Astrocyte of the hippocampus (primary cell): Measurements from ENCODE around the gene MARK4.
A peak's percentile ranks its signal among the peaks of the same experiment; 100 is the strongest.
"Not testable (repeated sequence)": the region's sequence is repeated elsewhere in the genome, so short reads cannot be mapped to it uniquely, and the experiment has no call there.

Experiments
- DNase-seq: peaks from one replicate; pipeline ENCODE4 v3.0.0; 2011; ENCODE audit warnings: low read depth, low spot score

MARK4 gene

DNA sequence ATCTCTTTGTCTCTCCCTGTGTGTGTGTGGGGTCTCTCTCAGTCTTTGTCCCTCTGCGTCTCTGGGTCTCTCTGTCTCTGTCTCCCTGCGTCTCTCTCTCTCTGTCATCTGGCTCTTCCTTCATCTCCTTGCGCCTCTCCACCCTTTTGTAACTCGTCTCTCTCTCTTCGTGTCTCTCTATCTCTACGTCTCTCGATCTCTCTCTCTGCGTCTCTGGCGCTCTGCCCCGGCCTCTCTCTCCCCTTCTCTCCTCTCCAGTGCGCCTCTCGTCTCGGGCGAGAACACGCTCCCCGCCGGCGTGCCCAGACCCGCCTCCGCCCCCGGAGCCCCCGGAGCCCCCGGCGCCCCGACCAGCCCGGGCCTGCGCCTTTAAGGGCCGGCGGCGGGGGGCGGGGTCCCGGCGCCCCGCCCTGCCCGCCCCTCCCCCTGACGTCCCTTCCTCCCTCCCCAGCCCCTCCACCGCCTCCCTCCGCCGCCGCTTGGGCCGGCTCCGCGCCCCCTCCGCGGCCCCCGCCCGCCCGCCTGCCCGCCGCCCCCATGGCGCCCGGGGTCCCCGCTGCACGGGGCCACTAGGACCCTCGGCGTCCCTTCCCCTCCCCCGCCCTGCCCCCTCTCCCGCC lies at the start of gene MARK4:
Gene MARK4 (plus strand): TSS at position 440 of the 620 bp plus-strand sequence. CDS start 318 bp downstream, outside the sequence.
- DNase-seq: peak; percentile 76

DNA sequence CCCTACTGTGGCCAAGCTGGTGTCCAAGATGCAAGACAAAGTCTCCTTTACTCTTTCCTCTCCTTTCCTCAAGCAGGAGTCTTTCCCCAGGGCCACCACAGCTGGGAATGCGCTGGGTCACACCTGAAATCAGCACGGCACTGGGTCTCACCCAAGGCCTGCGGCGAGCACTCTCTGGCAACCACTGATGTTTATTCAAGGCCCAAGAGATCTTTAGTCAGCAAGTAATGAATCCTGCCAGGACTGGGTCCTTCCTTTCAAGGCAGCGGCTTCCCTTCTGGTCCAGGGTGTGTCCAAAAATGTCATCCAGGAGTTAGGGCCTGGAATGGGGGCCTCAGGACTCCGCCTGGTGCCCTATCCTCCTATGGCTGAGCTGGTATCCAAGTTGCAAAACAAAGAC lies 48.4 kb upstream of the MARK4 start:
- no peak for DNase-seq

DNA sequence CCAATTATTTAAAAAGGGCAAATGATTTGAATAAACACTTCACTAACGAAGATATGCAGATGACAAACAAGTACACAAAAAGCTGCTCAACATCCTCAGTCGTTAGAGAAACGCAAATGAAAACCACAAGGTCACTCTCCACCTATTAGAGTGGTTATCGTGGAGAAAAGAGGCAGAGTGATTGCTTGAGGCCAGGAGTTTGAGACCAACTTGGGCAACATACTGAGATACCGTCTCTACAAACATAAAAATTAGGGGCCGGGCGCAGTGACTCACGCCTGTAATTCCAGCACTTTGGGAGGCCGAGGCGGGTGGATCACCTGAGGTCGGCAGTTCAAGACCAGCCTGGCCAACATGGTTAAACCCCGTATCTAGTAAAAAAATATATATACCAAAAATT lies 45.3 kb upstream of the MARK4 start:
- no peak for DNase-seq

DNA sequence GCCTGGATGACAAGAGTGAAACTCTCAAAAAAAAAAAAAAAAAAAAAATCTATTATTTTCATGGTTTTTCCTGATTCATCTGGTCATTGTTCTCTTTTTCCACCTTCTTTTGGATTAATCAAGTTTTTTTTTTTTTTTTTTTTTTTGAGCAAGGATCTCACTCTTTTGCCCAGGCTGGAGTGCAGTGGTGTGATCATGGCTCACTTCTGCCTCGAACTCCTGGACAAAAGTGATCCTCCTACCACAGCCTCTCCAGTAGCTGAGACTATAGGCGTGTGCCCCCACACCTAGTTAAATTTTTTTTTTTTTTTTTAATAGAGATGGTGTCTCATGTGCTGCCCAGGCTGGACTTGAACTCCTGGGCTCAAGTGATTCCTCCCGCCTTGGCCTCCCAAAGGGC lies 44.7 kb upstream of the MARK4 start:
- no peak for DNase-seq

DNA sequence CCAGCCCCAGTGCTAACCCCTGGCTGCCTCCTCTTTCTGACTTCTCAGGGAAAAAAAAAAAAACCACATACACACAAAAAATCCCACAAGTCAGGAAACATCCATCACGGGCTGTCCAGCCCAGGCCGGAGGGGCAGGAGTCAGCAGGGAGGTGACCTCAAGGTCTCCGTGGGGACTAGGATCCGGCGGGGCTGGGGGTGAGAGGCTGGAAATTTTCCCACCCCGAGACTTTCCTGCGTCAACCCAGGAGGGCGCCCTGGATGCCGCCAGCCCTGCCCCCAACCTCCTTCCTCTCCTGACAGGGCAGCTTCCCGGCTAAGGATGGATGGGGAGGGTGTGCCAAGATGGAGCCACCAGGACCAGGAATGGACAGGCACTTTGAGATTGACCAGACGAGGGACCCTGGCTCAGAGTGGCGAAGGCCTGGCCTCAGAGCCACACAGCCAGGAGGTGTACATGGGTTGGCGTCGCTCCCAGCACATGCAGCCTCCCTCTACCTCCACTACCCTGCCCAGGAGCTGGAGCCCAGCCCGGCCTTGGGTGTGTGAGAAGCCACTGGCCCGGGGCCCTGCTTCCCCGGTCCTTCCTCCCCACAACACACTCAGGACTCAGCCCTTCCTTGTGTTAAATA lies 39.2 kb upstream of the MARK4 start:
- peak; percentile 59 for DNase-seq

DNA sequence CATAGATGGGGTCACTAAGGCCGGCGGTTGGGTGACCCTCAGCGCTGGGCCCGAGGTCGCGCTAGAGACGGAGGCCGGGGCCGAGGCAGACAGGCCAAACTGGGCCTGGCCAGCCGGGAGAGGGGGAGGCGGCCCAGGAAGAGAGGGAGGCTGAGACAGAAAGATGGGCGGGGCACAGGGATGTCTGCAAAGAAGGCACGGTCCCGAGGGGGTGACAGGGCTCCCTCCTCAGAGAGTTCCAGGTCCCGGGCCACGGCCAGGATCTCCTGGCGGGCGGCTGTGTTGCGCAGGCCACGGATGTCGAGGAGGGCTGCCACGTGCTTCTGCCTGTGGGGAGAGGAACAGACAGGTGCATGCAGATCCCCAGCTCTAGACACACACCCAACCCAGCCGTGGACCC lies 38.0 kb upstream of the MARK4 start:
- DNase-seq: no peak

DNA sequence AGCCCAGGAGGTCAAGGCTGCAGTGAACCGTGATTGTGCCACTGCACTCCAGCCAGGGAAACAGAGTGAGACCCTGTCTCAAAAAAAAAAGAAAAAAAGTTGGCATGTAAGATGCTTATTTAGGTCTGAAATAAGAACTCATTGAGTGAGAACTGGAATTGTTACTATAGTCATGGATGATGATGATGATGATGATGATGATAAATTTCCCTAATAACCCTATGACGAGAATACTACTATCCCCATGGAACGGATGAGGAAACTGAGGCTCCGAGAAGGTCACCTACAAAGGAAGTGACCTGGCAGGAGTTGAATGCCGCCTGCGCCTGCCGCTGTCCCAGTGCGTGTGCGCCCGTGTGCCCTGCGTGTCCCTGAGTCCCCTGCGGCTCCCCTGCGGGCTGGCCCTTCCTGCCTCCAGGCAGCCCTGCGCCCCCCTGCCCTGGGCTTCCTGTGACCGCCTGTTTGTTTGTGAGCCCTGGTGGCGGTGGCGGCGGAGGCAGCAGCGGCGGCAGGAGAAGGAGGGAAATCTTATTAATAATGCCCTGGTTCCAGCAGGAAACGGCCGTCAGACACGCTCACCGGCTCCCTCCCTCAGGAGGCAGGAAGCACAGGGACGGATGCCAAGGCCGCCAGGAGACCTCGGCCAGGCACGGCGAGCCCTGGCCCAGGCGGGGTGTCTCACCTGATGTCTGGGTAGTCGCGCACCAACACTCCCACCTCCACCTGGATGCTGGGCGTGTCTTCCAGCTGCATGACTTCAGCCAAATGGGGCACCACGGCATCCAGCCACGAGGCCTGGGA lies 35.5 kb upstream of the MARK4 start:
- peak; percentile 41 for DNase-seq

DNA sequence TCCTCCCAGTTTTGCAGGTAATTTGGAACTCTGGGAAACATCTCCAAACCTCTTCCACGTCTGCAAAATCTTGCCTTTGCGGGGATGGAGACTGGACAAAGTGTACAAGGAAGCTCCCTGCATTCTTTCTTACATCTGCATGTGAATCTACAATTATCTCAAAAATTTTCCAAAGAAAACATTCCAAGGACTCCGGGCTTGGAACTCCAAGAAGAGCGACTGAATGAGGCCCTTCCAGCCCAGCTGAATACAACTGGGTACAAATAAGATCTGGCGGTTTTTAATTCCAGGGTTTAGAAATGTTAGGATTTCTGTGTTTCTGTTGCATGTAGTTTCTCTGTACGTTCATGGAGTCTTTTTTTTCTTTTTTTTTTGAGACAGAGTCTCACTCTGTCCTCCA lies 34.4 kb upstream of the MARK4 start:
- peak; percentile 36 for DNase-seq

DNA sequence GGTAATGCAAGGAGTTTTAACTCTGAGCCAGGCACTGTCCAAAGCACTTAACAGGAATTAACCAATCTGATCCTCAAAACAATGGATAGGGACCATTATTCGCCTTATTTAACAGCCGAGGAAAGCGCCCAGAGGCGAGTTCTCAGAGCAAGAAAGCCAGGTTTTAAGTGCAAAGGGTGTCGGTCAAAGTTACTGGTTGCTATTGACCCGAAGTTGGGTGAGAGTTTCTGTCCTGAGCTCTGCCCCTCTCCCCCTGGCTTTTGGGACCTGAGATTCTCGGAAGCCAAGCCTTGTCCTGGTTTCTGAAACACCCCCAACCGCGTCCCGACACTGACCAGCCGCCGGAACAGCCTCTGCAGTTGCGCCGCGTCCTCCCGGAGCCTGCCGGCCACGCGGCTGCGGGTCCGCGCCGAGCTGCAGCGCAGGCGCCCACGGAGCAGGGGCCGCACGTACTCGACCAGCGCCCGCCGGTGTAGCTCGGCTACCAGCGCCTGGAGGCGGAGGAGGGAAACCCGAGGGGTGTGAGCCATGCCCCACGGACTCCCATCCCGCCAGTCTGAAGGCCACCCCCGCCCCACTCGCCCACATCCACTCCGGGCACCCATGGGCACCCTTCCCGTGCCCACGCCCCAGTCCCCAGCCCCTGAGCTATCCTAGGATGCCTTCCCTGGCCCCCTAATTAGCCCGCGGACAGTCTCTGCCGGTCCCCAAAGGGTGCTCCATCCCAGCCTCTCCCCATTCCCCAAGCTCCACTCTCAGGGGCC lies 33.7 kb upstream of the MARK4 start:
- peak; percentile 35 for DNase-seq

DNA sequence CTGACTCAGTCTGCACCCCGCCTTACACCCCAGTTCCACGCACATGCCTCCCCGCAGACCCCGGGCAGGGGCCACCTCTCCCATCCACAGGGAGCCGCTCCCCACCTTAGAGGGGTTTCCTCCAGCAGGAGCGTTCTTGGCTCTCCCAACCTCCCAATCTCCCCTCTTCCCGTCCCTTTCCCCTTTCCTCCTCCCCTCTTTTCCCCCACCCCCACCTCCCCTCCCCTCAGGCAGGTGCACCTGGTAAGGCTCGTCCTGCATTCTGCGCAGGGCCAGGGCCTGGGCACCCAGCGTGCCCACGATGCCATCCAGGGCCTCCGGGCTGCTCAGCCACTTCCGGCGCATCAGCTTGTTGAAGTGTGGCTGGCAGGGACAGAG lies 33.1 kb upstream of the MARK4 start:
- DNase-seq: no peak

DNA sequence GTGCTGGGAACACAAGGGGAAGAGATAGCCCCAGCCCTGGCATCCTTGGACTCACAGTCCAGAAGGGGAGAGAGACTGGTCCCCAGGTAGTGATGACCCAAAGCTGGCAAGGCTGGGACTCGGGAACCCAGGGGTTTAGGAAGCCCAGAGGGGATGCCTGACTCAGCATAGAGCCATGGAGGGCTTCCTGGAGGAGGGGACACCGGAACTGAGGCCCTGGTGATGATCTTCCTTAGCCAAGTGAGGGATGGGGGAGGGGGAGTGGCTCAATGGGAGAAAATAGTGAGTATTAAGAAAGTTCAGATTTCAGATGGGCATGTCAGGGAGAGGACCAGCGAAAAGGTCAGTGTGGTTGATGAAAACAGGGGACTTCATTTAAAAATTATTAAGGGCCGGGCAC lies 32.6 kb upstream of the MARK4 start:
- no peak for DNase-seq

DNA sequence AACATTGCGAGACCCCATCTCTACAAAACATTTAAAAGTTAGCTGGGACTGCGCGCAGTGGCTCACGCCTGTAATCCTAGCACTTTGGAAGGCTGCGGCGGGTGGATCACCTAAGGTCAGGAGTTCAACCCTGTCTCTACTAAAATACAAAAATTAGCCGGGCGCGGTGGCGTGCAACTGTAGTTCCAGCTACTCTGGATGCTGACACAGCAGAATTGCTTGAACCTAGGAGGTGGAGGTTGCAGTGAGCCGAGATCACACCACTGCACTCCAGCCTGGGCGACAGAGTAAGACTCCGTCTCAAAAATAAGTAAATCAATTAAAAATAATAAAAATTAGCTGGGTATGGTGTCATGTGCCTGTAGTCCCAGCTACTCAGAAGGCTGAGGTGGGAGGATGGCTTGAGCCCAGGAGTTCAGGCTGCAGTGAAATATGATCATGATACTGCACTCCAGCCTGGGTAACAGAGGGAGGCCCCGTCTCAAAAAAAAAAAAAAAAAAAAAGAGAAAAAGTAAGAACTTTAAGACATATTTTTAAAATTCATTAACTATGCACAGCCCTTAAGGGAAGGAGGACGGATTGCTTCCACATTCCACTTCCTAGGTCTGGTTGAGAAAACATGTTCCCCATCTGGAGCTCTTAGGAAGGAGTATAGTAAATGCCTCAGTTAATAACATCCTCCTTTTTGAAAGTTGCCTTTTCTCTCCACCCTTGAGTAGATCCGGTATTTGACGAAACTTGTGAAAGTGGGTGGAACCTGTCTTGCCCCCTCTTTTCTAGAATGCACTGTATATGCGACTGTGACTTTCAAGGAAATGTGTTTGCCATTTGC lies 31.9 kb upstream of the MARK4 start:
- no peak for DNase-seq

DNA sequence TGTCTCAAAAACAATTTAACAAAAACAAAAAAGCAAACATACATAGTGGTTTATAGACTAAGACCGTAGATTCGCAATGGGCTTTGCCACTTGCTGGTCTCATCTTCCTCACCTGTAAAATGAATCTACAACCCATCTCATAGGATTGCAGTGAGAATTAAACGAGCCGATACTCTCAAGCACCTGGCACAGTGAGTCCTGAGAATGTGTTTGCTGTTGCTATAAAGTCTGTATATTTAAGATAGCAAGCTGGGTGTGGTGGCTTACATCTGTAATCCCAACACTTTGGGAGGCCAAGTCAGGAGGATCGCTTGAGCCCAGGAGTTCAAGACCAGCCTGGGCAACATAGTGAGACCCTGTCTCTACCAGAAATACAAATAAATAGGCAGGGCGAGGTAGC lies 28.3 kb upstream of the MARK4 start:
- DNase-seq: no peak

DNA sequence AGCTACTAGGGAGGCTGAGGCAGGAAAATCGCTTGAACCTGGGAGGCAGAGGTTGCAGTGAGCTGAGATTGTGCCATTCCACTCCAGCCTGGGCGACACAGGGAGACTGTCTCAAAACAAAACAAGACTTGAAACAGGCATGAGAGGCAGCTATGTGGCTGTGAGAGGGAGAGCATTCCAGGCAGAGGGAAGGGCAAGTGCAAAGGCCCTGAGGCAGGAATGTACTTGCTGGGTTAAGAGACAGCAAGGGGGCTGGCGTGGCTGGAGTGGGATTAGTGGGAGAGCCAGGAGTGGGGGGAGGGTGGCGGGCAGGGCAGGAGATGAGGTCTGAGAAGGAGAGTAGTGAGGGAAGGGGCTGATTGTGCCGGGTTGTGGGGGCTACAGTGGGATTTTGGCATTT lies 27.2 kb upstream of the MARK4 start:
- no peak for DNase-seq

DNA sequence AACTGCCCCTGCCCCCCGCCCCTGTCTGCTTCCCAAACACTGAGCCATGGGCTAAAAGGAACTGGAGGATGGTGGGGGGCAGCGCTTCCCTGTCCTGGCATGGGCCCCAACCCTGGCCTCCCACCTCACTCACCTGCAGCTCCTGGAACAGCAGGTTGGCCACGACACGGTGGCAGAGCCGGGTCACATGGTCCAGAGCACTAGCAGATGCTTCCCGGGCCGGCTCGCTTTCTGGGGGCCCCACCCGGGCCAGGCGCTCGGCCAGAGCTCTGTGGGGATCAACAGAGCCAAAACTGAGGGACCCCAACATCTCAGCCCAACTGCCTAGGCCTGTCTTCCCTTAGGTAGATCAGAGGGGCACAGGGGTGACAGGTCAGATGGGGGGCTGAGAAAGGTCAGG lies 26.4 kb upstream of the MARK4 start:
- no peak for DNase-seq

DNA sequence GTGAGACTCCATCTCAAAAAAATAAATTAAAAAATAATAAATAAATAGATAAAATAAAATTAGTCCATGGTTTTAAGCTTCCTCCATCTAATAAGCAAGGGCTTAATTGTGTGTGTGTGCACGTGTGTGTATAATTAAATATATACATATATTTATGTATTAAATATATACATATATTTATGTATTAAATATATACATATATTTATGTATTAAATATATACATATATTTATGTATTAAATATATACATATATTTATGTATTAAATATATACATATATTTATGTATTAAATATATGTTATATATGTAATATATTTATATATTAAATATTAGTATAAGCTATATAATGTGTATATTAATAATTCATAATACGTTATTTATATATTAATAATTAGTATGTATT lies 22.0 kb upstream of the MARK4 start:
- DNase-seq: not testable (repeated sequence)

DNA sequence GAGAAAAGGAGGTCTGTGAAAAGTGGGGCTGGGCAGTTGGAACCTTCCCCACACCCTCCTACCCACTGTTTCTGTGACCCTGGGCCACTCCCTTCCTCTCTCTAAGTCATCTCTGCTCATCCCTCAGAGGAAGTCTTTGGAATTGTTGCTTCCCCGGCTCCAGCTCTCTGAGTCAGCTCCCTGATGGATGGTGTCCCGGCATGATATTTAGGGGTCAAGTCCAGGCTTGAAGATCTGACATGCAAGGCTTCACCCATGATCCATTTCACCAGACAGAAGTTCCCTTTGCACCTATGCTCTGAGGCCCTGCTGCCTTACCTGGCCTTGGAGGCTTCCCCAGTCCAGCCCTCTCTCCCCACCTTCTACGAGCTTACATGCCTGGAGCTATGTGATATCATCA lies 19.2 kb upstream of the MARK4 start:
- DNase-seq: no peak

DNA sequence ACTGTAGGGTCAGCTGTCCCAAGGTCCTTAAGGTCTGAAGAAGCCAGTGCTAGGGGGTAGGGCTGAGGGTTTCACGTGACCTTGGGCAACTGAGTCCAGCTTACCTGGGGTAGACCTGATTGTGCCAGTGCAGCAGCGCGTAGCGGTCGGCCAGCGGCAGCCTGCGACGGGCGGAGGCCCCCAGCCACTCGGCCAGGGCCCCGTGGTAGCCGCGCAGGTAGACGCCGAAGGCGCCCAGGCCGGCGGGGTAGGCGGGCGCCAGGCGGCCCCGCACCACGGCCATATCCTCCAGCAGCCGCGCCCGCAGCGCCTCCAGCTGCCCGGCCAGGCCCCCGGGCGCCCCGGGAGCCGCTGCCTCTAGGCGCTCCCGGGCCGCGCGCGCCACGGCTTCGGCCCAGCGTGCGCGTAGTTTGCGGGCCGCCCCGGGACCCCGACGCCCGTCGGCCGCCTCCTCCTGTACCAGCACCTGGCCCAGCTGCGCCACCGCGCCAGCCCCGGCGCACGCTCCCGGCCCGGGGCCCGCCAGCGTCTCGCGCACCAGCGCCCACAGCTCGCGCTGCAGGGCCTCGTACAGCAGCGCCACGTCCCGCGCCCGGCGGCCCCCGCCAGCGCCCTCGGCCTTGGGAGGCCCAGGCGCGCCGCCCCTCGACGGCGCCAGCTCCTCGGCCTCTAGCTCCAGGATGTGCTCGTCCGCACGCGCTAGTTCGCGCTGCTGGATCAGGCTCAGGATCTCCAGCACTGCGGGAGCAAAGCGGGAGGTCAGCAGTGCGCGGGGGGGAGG lies 16.8 kb upstream of the MARK4 start:
- peak; percentile 34 for DNase-seq

DNA sequence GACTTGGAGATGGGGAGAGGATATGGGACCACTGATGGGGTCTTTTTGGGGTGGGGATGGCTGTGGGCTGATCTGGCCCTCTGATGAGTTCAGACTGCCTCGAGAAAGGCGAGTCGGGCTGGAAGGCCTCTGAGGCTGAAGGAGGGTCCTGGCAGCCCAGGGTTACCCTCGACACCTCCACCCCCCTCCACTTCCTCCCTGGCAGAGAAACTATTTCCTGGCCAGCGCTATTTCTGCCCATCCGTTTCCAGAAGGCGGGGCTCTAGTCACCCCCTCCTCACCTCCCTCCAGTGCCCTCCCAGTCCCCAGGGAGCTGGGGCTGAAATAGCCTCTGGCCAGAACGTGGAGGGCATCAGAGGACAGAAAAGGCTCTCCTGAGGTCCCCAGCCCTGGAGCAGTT lies 15.6 kb upstream of the MARK4 start:
- no peak for DNase-seq

DNA sequence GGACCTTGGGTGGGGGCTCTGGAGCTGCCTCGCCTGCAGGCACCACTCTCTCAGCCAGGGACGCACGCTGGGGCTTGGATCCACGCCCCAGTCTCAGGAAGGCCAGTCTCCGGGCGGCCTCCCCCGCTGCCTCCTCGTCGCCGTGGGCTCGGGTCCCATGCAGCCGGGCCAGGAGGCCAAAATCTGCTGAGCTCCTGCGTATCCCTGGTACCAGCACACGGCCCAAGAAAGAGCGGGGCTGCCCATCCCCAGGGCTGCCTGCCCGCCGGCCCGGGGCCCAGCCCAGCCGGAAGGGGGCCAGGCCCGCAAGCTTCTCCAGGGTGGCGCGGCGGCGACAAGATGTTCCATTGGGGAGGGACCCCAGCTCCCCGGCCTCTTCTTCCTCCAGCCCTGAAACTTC lies 12.5 kb upstream of the MARK4 start:
- no peak for DNase-seq
